ENCODE measurements around the gene ETV4. TPM values are rescaled to one million over a fixed set of nuclear protein-coding genes. Genes with fewer than 3 reads are reported as not detected.

ETV4 gene
- total and polyA plus RNA-seq, 2 of the 13 experiments (the other 11 are each of a cell fraction or from before 2014, with no cell fraction given): 128 to 330 TPM

DNA sequence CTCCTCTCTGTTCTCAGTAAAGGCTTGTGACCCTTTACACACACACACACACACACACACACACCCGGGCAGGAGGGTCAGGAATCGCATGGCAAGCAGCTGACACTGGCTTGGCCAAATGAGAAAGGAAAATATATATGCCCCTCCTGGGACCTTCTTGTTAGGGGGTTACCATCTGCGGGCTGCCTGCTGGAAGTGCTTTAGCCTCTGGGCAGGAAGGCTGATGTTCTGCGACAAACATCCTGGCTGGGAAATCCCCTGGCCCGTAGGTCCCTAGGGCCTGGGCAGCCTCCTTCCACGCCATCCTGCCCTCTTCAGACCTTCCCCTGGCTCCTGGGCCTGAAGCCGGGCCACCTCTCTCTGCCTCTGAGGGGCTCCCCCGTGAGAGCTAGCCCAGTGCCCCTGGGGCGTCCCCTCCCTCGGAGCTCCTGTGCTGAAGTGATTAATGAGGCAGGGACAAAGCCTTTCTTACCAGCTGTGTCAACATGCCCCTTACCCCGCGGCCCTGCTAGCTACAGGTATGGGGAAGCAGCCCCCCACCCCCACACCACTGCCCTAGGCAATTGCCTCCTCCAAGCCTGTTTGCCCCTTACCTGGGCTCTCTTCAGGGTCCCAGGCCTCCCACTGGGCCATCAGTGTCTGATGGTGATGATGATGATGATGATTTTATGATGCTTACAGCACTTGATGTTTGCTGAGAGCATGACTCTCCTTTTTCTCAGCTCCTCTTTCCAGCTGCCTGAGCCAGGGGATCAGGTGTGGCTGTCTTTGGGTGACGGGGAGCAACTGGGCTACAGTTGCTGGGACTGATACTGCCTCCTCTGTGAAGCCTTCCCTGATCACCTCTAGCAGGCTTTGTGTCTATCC lies 32.8 kb upstream of the ETV4 start (continued):
- TF ChIP-seq, protein P1, sequence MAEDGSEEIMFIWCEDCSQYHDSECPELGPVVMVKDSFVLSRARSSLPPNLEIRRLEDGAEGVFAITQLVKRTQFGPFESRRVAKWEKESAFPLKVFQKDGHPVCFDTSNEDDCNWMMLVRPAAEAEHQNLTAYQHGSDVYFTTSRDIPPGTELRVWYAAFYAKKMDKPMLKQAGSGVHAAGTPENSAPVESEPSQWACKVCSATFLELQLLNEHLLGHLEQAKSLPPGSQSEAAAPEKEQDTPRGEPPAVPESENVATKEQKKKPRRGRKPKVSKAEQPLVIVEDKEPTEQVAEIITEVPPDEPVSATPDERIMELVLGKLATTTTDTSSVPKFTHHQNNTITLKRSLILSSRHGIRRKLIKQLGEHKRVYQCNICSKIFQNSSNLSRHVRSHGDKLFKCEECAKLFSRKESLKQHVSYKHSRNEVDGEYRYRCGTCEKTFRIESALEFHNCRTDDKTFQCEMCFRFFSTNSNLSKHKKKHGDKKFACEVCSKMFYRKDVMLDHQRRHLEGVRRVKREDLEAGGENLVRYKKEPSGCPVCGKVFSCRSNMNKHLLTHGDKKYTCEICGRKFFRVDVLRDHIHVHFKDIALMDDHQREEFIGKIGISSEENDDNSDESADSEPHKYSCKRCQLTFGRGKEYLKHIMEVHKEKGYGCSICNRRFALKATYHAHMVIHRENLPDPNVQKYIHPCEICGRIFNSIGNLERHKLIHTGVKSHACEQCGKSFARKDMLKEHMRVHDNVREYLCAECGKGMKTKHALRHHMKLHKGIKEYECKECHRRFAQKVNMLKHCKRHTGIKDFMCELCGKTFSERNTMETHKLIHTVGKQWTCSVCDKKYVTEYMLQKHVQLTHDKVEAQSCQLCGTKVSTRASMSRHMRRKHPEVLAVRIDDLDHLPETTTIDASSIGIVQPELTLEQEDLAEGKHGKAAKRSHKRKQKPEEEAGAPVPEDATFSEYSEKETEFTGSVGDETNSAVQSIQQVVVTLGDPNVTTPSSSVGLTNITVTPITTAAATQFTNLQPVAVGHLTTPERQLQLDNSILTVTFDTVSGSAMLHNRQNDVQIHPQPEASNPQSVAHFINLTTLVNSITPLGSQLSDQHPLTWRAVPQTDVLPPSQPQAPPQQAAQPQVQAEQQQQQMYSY (CRISPR knock-in tag; IDR thresholded peaks at IDR 0.05): no peak
- TF ChIP-seq, protein P2, sequence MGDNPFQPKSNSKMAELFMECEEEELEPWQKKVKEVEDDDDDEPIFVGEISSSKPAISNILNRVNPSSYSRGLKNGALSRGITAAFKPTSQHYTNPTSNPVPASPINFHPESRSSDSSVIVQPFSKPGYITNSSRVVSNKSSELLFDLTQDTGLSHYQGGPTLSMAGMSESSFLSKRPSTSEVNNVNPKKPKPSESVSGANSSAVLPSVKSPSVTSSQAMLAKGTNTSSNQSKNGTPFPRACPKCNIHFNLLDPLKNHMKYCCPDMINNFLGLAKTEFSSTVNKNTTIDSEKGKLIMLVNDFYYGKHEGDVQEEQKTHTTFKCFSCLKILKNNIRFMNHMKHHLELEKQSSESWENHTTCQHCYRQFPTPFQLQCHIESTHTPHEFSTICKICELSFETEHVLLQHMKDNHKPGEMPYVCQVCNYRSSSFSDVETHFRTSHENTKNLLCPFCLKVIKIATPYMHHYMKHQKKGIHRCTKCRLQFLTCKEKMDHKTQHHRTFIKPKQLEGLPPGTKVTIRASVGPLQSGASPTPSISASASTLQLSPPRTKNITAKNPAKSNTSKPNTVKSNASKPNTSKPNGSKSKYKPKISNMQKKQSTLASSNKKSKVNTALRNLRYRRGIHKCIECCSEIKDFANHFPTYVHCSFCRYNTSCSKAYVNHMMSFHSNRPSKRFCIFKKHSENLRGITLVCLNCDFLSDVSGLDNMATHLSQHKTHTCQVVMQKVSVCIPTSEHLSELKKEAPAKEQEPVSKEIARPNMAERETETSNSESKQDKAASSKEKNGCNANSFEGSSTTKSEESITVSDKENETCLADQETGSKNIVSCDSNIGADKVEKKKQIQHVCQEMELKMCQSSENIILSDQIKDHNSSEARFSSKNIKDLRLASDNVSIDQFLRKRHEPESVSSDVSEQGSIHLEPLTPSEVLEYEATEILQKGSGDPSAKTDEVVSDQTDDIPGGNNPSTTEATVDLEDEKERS (CRISPR knock-in tag; IDR thresholded peaks at IDR 0.05): no peak
- TF ChIP-seq HNF4G (IDR thresholded peaks at IDR 0.05; ENCODE audit: borderline replicate concordance, low read depth, low read length): peak; percentile 66
- TF ChIP-seq HNF4G (CRISPR knock-in tag; IDR thresholded peaks at IDR 0.05; ENCODE audit: borderline replicate concordance, low read depth): peak; percentile 79; the same call in 1 of the 2 replicates
- TF ChIP-seq U2AF1 (optimal IDR thresholded peaks at IDR 0.05; ENCODE audit: low read depth, low read length): no peak
- no peak for TF ChIP-seq ZNF367 (CRISPR knock-in tag; IDR thresholded peaks at IDR 0.05; ENCODE audit: borderline replicate concordance)
- no peak; the same call in 1 of the 2 replicates for TF ChIP-seq RXRB (CRISPR knock-in tag; IDR thresholded peaks at IDR 0.05; ENCODE audit: borderline replicate concordance)
- no peak for TF ChIP-seq SRY (CRISPR knock-in tag; IDR thresholded peaks at IDR 0.05)
- 0 out of 2 replicates have a peak, but pooled peaks have one; percentile 5 for TF ChIP-seq ZNF556 (CRISPR knock-in tag; IDR thresholded peaks at IDR 0.05; ENCODE audit: borderline replicate concordance)
- TF ChIP-seq ZNF577 (CRISPR knock-in tag; IDR thresholded peaks at IDR 0.05; ENCODE audit: borderline replicate concordance, low read depth): no peak
- 0 out of 2 replicates have a peak, but pooled peaks have one; percentile 18 for TF ChIP-seq MEIS1 (CRISPR knock-in tag; IDR thresholded peaks at IDR 0.05; ENCODE audit: borderline replicate concordance)
- TF ChIP-seq, protein P3, sequence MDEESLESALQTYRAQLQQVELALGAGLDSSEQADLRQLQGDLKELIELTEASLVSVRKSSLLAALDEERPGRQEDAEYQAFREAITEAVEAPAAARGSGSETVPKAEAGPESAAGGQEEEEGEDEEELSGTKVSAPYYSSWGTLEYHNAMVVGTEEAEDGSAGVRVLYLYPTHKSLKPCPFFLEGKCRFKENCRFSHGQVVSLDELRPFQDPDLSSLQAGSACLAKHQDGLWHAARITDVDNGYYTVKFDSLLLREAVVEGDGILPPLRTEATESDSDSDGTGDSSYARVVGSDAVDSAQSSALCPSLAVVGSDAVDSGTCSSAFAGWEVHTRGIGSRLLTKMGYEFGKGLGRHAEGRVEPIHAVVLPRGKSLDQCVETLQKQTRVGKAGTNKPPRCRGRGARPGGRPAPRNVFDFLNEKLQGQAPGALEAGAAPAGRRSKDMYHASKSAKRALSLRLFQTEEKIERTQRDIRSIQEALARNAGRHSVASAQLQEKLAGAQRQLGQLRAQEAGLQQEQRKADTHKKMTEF (CRISPR knock-in tag; IDR thresholded peaks at IDR 0.05): 0 out of 2 replicates have a peak, but pooled peaks have one; percentile 34
- TF ChIP-seq SNAPC2 (CRISPR knock-in tag; IDR thresholded peaks at IDR 0.05): no peak
